Measurements from ENCODE around the gene ULBP1. TPM values are rescaled to one million over a fixed set of nuclear protein-coding genes. Genes with fewer than 3 reads are reported as not detected.
"Not testable (repeated sequence)": the region's sequence is repeated elsewhere in the genome, so short reads cannot be mapped to it uniquely, and the experiment has no call there.

ULBP1 gene
- total RNA-seq, 1 donor from 2014 or later, result 29.8 TPM

GRCh38 chr6:149995235-149995750 lies 31.6 kb downstream of the ULBP1 start:
- H3K4me3 Mint-ChIP-seq (ENCODE audit: unreplicated experiment), result no peak overlapping the region
- peaks cover 65% of the 10 kb centered on the region for H3K27me3 Mint-ChIP-seq (ENCODE audit: low read depth)
- no peak for DNase-seq (ENCODE audit: low spot score)
- H3K36me3 Mint-ChIP-seq (ENCODE audit: low read depth), result peaks cover 4% of the 10 kb centered on the region
- H3K4me1 Mint-ChIP-seq (ENCODE audit: low read depth), result peaks cover 10% of the 10 kb centered on the region
- H3K27ac Mint-ChIP-seq (ENCODE audit: unreplicated experiment), result no peak overlapping the region
- TF ChIP-seq CTCF (IDR thresholded peaks at IDR 0.05), result no peak
- H3K9me3 Mint-ChIP-seq (ENCODE audit: low read depth), result no peaks in the 10 kb centered on the region

DNA sequence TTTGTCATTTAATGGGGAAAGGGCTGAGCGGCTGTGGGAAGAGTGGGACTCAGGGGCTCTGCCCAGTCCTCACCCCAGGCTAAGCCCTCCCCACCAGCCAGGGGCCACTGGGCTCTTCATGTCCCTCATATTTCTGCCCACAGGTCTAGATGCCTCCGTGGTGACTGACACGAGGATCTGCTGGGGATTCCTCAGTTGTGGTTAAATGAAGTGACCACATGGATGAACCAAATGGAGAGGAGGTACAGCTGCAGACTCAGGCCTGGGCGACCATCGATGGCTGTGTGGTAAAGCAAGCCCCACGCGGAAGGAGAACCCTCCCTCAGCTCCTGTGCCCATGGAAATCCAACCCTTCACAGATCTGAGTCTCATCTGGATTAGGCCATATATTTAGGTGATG lies 32.2 kb downstream of the ULBP1 start:
- no peak overlapping the region for H3K27ac Mint-ChIP-seq (ENCODE audit: unreplicated experiment)
- peaks cover 65% of the 10 kb centered on the region for H3K27me3 Mint-ChIP-seq (ENCODE audit: low read depth)

DNA sequence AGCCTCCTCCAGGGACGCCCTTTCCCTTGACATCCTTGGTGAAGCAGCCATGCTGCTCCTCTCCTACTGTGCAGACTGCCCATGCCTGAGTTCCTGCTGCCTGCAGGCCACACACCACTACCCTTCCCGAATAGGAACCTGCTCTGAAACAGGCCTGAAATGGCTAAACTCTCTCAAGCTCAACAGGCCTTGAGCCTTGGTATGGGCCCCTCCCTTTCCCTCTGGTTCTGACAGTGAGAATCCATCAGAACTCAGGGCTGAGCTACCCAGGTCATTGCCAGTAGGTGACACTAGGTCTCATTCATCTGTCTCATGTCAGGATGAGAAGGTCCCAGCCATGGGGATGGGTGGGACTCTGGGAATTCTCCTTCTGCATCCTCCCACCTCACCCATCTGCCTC lies 35.9 kb downstream of the ULBP1 start:
- no peak for TF ChIP-seq CTCF (IDR thresholded peaks at IDR 0.05)
- Mint-ChIP-seq H3K27ac (ENCODE audit: unreplicated experiment) (no peak overlapping the region), H3K27me3 (ENCODE audit: low read depth) (peaks cover 34% of the 10 kb centered on the region), H3K36me3 (ENCODE audit: low read depth) (peaks cover 3% of the 10 kb centered on the region), H3K9me3 (ENCODE audit: low read depth) (peaks cover 3% of the 10 kb centered on the region), H3K4me1 (ENCODE audit: low read depth) (peaks cover 5% of the 10 kb centered on the region), H3K4me3 (ENCODE audit: unreplicated experiment) (no peak overlapping the region)
- no peak for DNase-seq (ENCODE audit: low spot score)

More for the DNA sequence above, 32.2 kb downstream of the ULBP1 start:
- Mint-ChIP-seq H3K9me3 (ENCODE audit: low read depth) (no peaks in the 10 kb centered on the region), H3K4me3 (ENCODE audit: unreplicated experiment) (no peak overlapping the region), H3K36me3 (ENCODE audit: low read depth) (peaks cover 3% of the 10 kb centered on the region), H3K4me1 (ENCODE audit: low read depth) (peaks cover 4% of the 10 kb centered on the region)
- TF ChIP-seq CTCF (IDR thresholded peaks at IDR 0.05), result no peak
- DNase-seq (ENCODE audit: low spot score), result no peak

DNA sequence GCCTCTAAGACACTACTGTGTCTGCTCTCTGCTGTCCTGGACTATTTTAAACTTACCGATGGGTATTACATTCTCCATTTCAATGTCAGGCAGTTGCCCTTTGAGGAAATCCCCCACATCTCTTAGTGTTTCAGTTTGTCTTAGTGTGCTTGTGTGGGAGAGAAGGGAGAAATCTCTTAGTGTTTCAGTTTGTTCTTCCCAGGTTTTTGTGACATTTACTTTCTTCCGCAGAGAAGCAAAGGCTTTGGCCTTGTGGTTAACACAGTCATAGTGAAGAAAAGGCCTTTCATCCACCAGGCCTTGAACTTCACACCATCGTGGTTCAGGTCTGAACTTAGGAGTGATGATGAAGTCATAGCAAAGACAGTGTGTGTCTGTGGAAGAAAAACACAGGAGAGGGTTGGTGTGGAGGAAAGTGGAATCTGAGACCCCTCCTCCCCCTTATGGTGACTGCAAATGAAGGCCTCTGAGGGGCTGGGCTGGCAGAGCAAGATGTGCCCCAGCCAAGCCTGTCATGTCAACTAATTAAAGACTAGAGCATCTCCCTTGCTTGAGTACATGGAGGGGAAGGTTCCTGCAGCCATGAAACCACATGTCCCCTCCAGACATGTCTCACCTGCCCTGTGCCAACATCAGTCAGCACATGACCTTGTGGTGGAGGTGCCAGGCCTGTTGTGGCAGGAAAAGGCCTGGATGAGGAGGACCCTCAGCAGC lies 37.7 kb downstream of the ULBP1 start:
- Mint-ChIP-seq H3K27ac (ENCODE audit: unreplicated experiment) (no peak overlapping the region), H3K9me3 (ENCODE audit: low read depth) (peaks cover 3% of the 10 kb centered on the region), H3K27me3 (ENCODE audit: low read depth) (peaks cover 19% of the 10 kb centered on the region), H3K4me1 (ENCODE audit: low read depth) (peaks cover 10% of the 10 kb centered on the region), H3K36me3 (ENCODE audit: low read depth) (peaks cover 3% of the 10 kb centered on the region), H3K4me3 (ENCODE audit: unreplicated experiment) (no peak overlapping the region)
- no peak for DNase-seq (ENCODE audit: low spot score)
- no peak for TF ChIP-seq CTCF (IDR thresholded peaks at IDR 0.05)

GRCh38 chr6:150002710-150003109 lies 39.0 kb downstream of the ULBP1 start:
- no peak for DNase-seq (ENCODE audit: low spot score)
- Mint-ChIP-seq H3K27ac (ENCODE audit: unreplicated experiment) (no peak overlapping the region), H3K4me1 (ENCODE audit: low read depth) (peaks cover 10% of the 10 kb centered on the region), H3K27me3 (ENCODE audit: low read depth) (peaks cover 11% of the 10 kb centered on the region), H3K9me3 (ENCODE audit: low read depth) (peaks cover 3% of the 10 kb centered on the region), H3K36me3 (ENCODE audit: low read depth) (peaks cover 3% of the 10 kb centered on the region), H3K4me3 (ENCODE audit: unreplicated experiment) (no peak overlapping the region)
- TF ChIP-seq CTCF (IDR thresholded peaks at IDR 0.05), result no peak

DNA sequence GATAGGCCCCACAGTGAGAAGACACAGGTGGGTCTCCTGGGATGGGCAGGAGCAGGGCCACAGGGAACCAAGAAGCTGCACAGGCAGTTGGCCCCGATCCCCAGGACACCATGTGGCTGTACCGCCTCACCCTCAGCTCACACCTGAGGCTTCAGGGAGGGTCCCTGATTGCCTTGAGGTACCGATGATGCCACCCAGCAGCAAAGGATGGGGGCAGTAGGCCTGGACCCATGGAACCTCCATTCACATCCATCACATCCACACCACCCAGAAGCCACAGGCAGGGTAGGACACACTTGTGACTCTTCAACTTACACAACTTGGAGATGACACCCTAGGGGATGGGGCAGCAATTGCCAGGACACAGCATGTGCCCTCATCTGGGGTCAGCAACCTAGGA lies 39.9 kb downstream of the ULBP1 start:
- H3K9me3 Mint-ChIP-seq (ENCODE audit: low read depth); H3K36me3 Mint-ChIP-seq (ENCODE audit: low read depth); H3K4me3 Mint-ChIP-seq (ENCODE audit: unreplicated experiment); H3K27ac Mint-ChIP-seq (ENCODE audit: unreplicated experiment); DNase-seq (ENCODE audit: low spot score): not testable (repeated sequence)
- H3K4me1 Mint-ChIP-seq (ENCODE audit: low read depth), result peaks cover 10% of the 10 kb centered on the region
- H3K27me3 Mint-ChIP-seq (ENCODE audit: low read depth), result peaks cover 14% of the 10 kb centered on the region
